GM18498 (cell line): ENCODE results near the gene DSE.
"Not testable (repeated sequence)": the region's sequence is repeated elsewhere in the genome, so short reads cannot be mapped to it uniquely, and the experiment has no call there.

Experiments
- ATAC-seq: cut with Tn5 transposase; IDR thresholded peaks from one replicate; pipeline ENCODE4 v1.9.1; 2021; ENCODE audit warnings: mild to moderate bottlenecking, moderate library complexity; ENCODE audit not compliant: unreplicated experiment

Gene DSE

GRCh38 chr6:116370760-116371119, at the start of gene DSE:
Gene DSE, plus strand, starts transcription at chr6:116370947. Its CDS starts 28,304 bp downstream, at chr6:116399251.
- ATAC-seq, result peak; percentile 84

GRCh38 chr6:116321933-116322332, 48.8 kb upstream of the DSE start:
- not testable (repeated sequence) for ATAC-seq

GRCh38 chr6:116323863-116324262, 46.9 kb upstream of the DSE start:
- ATAC-seq, result no peak

GRCh38 chr6:116325634-116326132, 45.1 kb upstream of the DSE start:
- ATAC-seq, result not testable (repeated sequence)

GRCh38 chr6:116326181-116326671, 44.5 kb upstream of the DSE start:
- ATAC-seq, result no peak

GRCh38 chr6:116326996-116327395, 43.8 kb upstream of the DSE start:
- no peak for ATAC-seq

- no peak for ATAC-seq
Observed at GRCh38 chr6:116327803-116328527, 42.8 kb upstream of the DSE start.

- ATAC-seq, result no peak
Observed at GRCh38 chr6:116328528-116328903, 42.2 kb upstream of the DSE start.

GRCh38 chr6:116329156-116329555, 41.6 kb upstream of the DSE start:
- no peak for ATAC-seq

GRCh38 chr6:116330511-116330910, 40.2 kb upstream of the DSE start:
- ATAC-seq, result no peak

GRCh38 chr6:116332096-116332495, 38.7 kb upstream of the DSE start:
- no peak for ATAC-seq

GRCh38 chr6:116334638-116335409, 35.9 kb upstream of the DSE start:
- not testable (repeated sequence) for ATAC-seq

- ATAC-seq, result no peak
Observed at GRCh38 chr6:116335612-116336215, 35.0 kb upstream of the DSE start.

GRCh38 chr6:116338943-116339342, 31.8 kb upstream of the DSE start:
- ATAC-seq, result no peak

GRCh38 chr6:116340625-116341024, 30.1 kb upstream of the DSE start:
- ATAC-seq, result not testable (repeated sequence)

GRCh38 chr6:116349216-116349615, 21.5 kb upstream of the DSE start:
- ATAC-seq, result no peak

GRCh38 chr6:116351101-116351500, 19.6 kb upstream of the DSE start:
- peak; percentile 51 for ATAC-seq

- ATAC-seq, result peak; percentile 81
Observed at GRCh38 chr6:116352515-116353471, 18.0 kb upstream of the DSE start.

- ATAC-seq, result no peak
Observed at GRCh38 chr6:116354236-116354635, 16.5 kb upstream of the DSE start.

GRCh38 chr6:116355796-116356195, 15.0 kb upstream of the DSE start:
- no peak for ATAC-seq
